Mesodermal cell (in vitro differentiated cells): Measurements from ENCODE around the gene ZNF33A.
"Not testable (repeated sequence)": the region's sequence is repeated elsewhere in the genome, so short reads cannot be mapped to it uniquely, and the experiment has no call there.

Source experiments
- H3K27ac ChIP-seq: 2 replicates; pipeline ENCODE4 v1.7.0; 2013; ENCODE audit warnings: mild to moderate bottlenecking, low read depth, low read length, moderate library complexity; ENCODE audit not compliant: severe bottlenecking
- H3K36me3 ChIP-seq: 2 replicates; pipeline ENCODE4 v1.7.1; 2013; ENCODE audit warnings: mild to moderate bottlenecking, low read length, moderate library complexity; ENCODE audit not compliant: control insufficient read depth, insufficient read depth
- H3K4me1 ChIP-seq: one replicate; pipeline ENCODE4 v1.7.1; 2013; ENCODE audit warnings: mild to moderate bottlenecking, low read length; ENCODE audit not compliant: insufficient read depth, control insufficient read depth, poor library complexity, severe bottlenecking
- H3K4me3 ChIP-seq: 2 replicates; pipeline ENCODE4 v1.7.0; 2013; ENCODE audit warnings: low read length, control low read depth, mild to moderate bottlenecking; ENCODE audit not compliant: insufficient read depth, poor library complexity, severe bottlenecking; ENCODE audit errors: extremely low read depth
- H3K9me3 ChIP-seq: 2 replicates; pipeline ENCODE4 v1.7.1; 2013; ENCODE audit warnings: mild to moderate bottlenecking, low read length, moderate library complexity; ENCODE audit not compliant: control insufficient read depth
- WGBS, 2 experiments: methylation state at CpG; one replicate each; pipeline ENCODE4 v1.1.5; 2013; ENCODE audit warnings: missing lambda C conversion rate in 2 of 2; ENCODE audit not compliant: insufficient coverage in 2 of 2; 5-methylcytosine and 5-hydroxymethylcytosine counted together

Gene ZNF33A

GRCh38 chr10:38043516-38043915 is 33.0 kb downstream of the ZNF33A start:
- 83% methylated on average over 1 of the region's 2 CpGs; no CpG with 5 or more reads in 1 of the 2 experiments for WGBS, 2 experiments
- H3K9me3 ChIP-seq, result no peaks in the 10 kb centered on the region
- no peak overlapping the region for H3K4me3 ChIP-seq
- no peak overlapping the region for H3K27ac ChIP-seq
- no peaks in the 10 kb centered on the region for H3K4me1 ChIP-seq
- peaks cover 46% of the 10 kb centered on the region for H3K36me3 ChIP-seq

GRCh38 chr10:38045129-38045528 is 34.7 kb downstream of the ZNF33A start:
- Histone ChIP-seq H3K36me3 (peaks cover 50% of the 10 kb centered on the region), H3K4me1 (no peaks in the 10 kb centered on the region), H3K9me3 (no peaks in the 10 kb centered on the region), H3K27ac (no peak overlapping the region), H3K4me3 (no peak overlapping the region)
- WGBS, 2 experiments, result no CpG with 5 or more reads among the region's 2 CpGs

DNA sequence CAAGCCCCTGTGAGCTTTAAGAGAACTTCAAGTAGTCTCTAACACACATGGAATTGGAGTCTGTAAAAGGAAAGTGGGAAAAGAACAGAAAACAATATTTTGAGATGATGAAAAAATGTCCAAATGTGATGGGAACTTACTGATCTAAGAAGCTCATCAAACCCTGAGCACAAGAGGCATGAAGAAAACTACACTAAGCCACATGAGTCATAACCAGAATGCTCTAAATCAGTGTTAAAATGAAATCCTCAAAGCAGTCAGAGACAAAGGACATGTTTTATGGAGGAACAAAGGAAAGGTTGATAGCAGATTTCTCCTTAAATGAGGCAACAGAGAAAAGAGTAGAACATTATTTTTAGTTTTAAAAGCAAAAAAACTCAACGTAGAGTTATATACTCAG is 37.2 kb downstream of the ZNF33A start:
- Histone ChIP-seq H3K36me3 (peaks cover 43% of the 10 kb centered on the region), H3K9me3 (peaks cover 7% of the 10 kb centered on the region), H3K4me3 (no peak overlapping the region), H3K27ac (no peak overlapping the region), H3K4me1 (no peaks in the 10 kb centered on the region)
- no CpG with 5 or more reads among the region's 1 CpG for WGBS, 2 experiments

DNA sequence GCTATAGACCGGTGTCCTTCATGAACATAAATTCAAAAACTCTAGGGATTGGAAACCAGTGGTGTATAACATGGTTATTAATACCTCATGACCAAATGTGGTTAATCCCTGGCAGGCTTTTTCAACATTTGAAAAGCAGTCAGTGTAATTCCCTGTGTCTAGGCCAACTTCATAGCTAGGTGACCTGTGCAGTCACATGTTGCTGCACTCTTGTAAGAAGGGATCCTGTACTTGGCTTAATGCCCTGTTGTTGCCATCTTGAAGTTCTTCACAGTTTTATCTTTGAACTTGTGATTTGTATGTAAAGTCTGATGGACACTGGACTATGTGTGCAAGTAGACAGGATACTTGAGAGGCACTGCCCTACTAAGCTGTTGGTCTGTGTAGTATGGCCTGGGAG is 39.7 kb downstream of the ZNF33A start:
- Histone ChIP-seq H3K9me3 (peaks cover 28% of the 10 kb centered on the region), H3K27ac (no peak overlapping the region), H3K36me3 (peaks cover 55% of the 10 kb centered on the region), H3K4me3 (no peak overlapping the region), H3K4me1 (no peaks in the 10 kb centered on the region)
- no CpG with 5 or more reads among the region's 1 CpG for WGBS, 2 experiments

DNA sequence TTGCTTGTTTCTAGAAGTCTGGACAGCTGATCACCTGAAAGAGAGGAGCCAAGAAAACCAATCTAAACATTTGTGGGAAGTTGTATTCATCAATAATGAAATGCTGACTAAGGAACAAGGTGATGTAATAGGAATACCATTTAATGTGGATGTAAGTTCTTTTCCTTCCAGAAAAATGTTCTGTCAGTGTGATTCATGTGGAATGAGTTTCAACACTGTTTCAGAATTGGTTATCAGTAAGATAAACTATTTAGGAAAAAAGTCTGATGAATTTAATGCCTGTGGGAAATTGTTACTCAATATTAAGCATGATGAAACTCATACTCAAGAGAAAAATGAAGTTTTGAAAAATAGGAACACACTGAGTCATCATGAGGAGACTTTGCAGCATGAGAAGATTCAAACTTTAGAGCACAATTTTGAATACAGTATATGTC is 43.9 kb downstream of the ZNF33A start:
- H3K9me3 ChIP-seq, result peaks cover 47% of the 10 kb centered on the region
- H3K36me3 ChIP-seq, result peaks cover 59% of the 10 kb centered on the region
- H3K27ac ChIP-seq, result no peak overlapping the region
- no peak overlapping the region for H3K4me3 ChIP-seq
- H3K4me1 ChIP-seq, result no peaks in the 10 kb centered on the region

GRCh38 chr10:38055274-38055894 is 44.9 kb downstream of the ZNF33A start:
- H3K4me3 ChIP-seq, H3K27ac ChIP-seq, H3K4me1 ChIP-seq: not testable (repeated sequence)
- Histone ChIP-seq H3K36me3 (peaks cover 57% of the 10 kb centered on the region), H3K9me3 (peaks cover 45% of the 10 kb centered on the region)
- WGBS, 2 experiments, result no CpG with 5 or more reads among the region's 5 CpGs

- H3K9me3 ChIP-seq, H3K36me3 ChIP-seq, H3K4me1 ChIP-seq, H3K27ac ChIP-seq, H3K4me3 ChIP-seq: not testable (repeated sequence)
- 78% methylated on average over 1 of the region's 1 CpG; no CpG with 5 or more reads in 1 of the 2 experiments for WGBS, 2 experiments
Measured at GRCh38 chr10:38069663-38070062, 59.2 kb downstream of the ZNF33A start.

- Histone ChIP-seq H3K36me3 (no peaks in the 10 kb centered on the region), H3K9me3 (peaks cover 10% of the 10 kb centered on the region), H3K27ac (no peak overlapping the region), H3K4me3 (no peak overlapping the region), H3K4me1 (no peaks in the 10 kb centered on the region)
- WGBS, 2 experiments, result 63 to 90% methylated on average over 4 to 6 of the region's 8 CpGs
Measured at GRCh38 chr10:38070501-38070900, 60.0 kb downstream of the ZNF33A start.

GRCh38 chr10:38072552-38072951 is 62.1 kb downstream of the ZNF33A start:
- peaks cover 24% of the 10 kb centered on the region for H3K9me3 ChIP-seq
- H3K4me1 ChIP-seq, result no peaks in the 10 kb centered on the region
- H3K27ac ChIP-seq, result no peak overlapping the region
- H3K36me3 ChIP-seq, result no peaks in the 10 kb centered on the region
- no peak overlapping the region for H3K4me3 ChIP-seq

DNA sequence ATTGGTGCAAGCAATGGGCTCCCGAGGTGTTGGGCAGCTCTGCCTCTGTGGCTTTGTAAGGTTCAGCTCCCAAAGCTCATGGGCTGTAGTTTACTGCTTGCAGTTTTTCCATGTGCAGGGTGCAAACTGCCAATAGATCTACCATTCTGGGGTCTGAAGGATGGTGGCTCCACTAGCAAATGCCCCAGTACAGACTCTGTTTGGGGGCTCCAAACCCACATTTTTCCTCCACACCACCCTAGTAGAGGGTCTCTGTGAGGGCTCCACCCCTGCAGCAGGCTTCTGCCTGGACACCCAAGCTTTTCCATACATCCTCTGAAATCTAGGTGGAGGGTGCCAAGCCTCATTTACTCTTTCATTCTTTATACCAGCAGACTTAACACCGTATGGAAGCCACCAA is 66.2 kb downstream of the ZNF33A start:
- H3K36me3 ChIP-seq, result no peaks in the 10 kb centered on the region
- no peak overlapping the region for H3K4me3 ChIP-seq
- H3K9me3 ChIP-seq, result peaks cover 40% of the 10 kb centered on the region
- H3K4me1 ChIP-seq, result no peaks in the 10 kb centered on the region
- H3K27ac ChIP-seq, result no peak overlapping the region
- 46 to 86% methylated on average over 1 to 2 of the region's 2 CpGs for WGBS, 2 experiments

DNA sequence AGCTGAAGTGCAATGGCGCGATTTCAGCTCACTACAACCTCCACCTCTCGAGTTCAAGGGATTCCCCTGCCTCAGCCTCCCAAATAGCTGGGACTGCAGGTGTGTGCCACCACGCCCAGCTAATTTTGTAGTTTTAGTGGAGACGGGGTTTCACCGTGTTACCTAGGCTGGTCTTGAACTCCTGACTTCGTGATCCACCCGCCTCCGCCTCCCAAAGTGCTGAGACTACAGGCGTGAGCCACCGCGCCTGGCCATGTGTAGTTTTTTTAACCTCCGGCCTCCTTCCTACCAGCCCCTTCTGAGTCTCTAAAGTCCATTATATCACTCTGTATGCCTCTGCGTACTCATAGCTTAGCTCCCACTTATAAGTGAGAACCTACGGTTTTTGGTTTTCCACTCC is 82.8 kb downstream of the ZNF33A start:
- H3K36me3 ChIP-seq, result peaks cover 25% of the 10 kb centered on the region
- H3K4me1 ChIP-seq, H3K9me3 ChIP-seq, H3K4me3 ChIP-seq, H3K27ac ChIP-seq: not testable (repeated sequence)
- 91 to 98% methylated on average over 14 of the region's 15 CpGs for WGBS, 2 experiments
